Osteoblast (primary cell): ENCODE results near the gene ATP8B3. TPM values are rescaled to one million over a fixed set of nuclear protein-coding genes. Genes with fewer than 3 reads are reported as not detected.

ENCODE experiments used
- DNase-seq: peaks from one replicate; pipeline ENCODE4 v3.0.0; 2011; ENCODE audit warnings: low spot score, mixed read lengths; ENCODE audit not compliant: insufficient read length; ENCODE audit errors: missing footprints
- H2AFZ ChIP-seq: 2 replicates; pipeline ENCODE4 v1.6.0; 2011; ENCODE audit warnings: mild to moderate bottlenecking, low read length
- H3K27ac ChIP-seq: 2 replicates; pipeline ENCODE4 v1.5.1; 2011; ENCODE audit warnings: mild to moderate bottlenecking, low read depth, low read length, moderate library complexity
- H3K27me3 ChIP-seq: 2 replicates; pipeline ENCODE4 v1.6.0; 2012; ENCODE audit warnings: mild to moderate bottlenecking, control low read depth, inconsistent platforms, low read length, moderate library complexity; ENCODE audit not compliant: insufficient read depth
- H3K36me3 ChIP-seq: 2 replicates; pipeline ENCODE4 v1.5.1; 2011; ENCODE audit warnings: mild to moderate bottlenecking, low read length, control low read depth, moderate library complexity; ENCODE audit not compliant: insufficient read depth
- H3K4me1 ChIP-seq: 2 replicates; pipeline ENCODE4 v1.5.1; 2011; ENCODE audit warnings: mild to moderate bottlenecking, low read length, control low read depth, moderate library complexity; ENCODE audit not compliant: insufficient read depth
- H3K4me2 ChIP-seq: 2 replicates; pipeline ENCODE4 v1.6.0; 2011; ENCODE audit warnings: mild to moderate bottlenecking, low read length; ENCODE audit not compliant: insufficient read depth
- H3K4me3 ChIP-seq: fragments of 200-600 bp; sonication (generic); 3 replicates; pipeline ENCODE4 v1.5.1; 2012; ENCODE audit warnings: mild to moderate bottlenecking, low read length, inconsistent platforms; ENCODE audit not compliant: insufficient read depth
- H3K79me2 ChIP-seq: 2 replicates; pipeline ENCODE4 v1.6.0; 2012; ENCODE audit warnings: mild to moderate bottlenecking, low read length, control low read depth, inconsistent platforms; ENCODE audit not compliant: insufficient read depth
- H3K9me3 ChIP-seq: 2 replicates; pipeline ENCODE4 v1.5.1; 2011; ENCODE audit warnings: low read depth, low read length, control low read depth
- H4K20me1 ChIP-seq: 2 replicates; pipeline ENCODE4 v1.6.0; 2012; ENCODE audit warnings: mild to moderate bottlenecking, low read length, control low read depth; ENCODE audit not compliant: insufficient read depth
- total RNA-seq: library from RNA; depleted of rRNA; stranded (reverse); fragments of >200 nt; gene quantifications from 2 replicates; pipeline ENCODE4 v1.2.3, GENCODE V29; 2012
- TF ChIP-seq, protein P1 (sequence below): IDR thresholded peaks from 2 replicates; pipeline ENCODE4 v1.5.1; 2011; ENCODE audit warnings: mild to moderate bottlenecking, low read depth, low read length, moderate library complexity; ENCODE audit errors: extremely low read depth

Gene ATP8B3
- total RNA-seq, 1 donor = 0.72 TPM

DNA sequence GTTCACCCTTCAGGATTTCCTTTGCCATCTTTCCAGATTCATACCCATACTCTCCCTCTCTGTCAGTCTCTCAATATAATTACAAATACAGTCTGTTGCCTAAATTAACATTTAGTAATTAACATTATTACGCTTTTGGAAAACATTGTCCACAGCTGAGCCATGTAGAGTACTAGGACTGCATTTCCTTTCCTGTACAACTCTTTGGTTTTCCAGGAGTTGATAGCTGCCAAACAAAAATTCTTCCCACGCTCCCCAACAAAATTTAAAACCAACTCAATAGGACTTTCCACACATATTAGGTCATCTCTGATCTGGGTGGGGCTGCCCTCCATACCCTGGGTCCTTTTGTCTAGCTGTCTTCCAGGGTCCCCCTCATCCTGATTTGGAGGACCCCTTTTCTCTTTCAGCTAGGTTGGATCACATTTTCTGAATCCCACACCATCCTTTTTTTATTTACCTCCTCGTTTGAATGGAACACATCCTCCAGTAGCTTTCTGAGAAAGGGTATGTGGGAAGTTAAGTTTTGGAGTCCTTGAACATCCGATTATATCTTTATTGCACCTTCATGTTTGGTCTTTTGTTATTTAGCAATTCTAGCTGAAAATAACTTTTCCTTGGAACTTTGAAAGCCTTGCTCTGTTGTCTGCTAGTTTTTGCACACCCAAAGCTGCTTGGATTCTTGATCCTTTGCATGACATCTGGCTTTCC, 41.1 kb downstream of the ATP8B3 start:
- Histone ChIP-seq H3K4me2 (no peak overlapping the region), H2AFZ (no peak overlapping the region), H3K36me3 (no peaks in the 10 kb centered on the region), H3K4me1 (no peaks in the 10 kb centered on the region), H4K20me1 (no peaks in the 10 kb centered on the region), H3K27me3 (peaks cover 59% of the 10 kb centered on the region), H3K27ac (no peak overlapping the region), H3K9me3 (no peaks in the 10 kb centered on the region), H3K79me2 (no peaks in the 10 kb centered on the region), H3K4me3 (no peak overlapping the region)
- TF ChIP-seq, protein P1, sequence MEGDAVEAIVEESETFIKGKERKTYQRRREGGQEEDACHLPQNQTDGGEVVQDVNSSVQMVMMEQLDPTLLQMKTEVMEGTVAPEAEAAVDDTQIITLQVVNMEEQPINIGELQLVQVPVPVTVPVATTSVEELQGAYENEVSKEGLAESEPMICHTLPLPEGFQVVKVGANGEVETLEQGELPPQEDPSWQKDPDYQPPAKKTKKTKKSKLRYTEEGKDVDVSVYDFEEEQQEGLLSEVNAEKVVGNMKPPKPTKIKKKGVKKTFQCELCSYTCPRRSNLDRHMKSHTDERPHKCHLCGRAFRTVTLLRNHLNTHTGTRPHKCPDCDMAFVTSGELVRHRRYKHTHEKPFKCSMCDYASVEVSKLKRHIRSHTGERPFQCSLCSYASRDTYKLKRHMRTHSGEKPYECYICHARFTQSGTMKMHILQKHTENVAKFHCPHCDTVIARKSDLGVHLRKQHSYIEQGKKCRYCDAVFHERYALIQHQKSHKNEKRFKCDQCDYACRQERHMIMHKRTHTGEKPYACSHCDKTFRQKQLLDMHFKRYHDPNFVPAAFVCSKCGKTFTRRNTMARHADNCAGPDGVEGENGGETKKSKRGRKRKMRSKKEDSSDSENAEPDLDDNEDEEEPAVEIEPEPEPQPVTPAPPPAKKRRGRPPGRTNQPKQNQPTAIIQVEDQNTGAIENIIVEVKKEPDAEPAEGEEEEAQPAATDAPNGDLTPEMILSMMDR = no peak
- no peak for DNase-seq

DNA sequence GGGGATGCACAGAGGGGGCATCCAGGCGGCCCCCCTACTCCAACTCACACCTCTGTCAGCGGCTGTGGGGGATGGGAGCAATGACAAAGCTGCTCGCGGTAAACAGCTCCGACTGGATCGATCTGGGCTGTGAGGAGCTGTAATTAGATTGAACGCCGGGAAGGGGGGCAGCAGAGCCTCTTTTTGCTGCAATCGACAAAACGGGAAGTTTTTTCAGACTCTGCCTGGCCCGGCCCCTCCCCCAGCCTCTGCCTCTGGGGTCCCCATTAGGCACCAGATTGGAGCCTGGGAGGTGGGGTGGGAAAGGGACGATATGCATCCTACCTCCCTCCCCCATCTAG, 42.5 kb downstream of the ATP8B3 start:
- Histone ChIP-seq H2AFZ (no peak overlapping the region), H4K20me1 (no peaks in the 10 kb centered on the region)
- TF ChIP-seq, protein P1 = no peak

DNA sequence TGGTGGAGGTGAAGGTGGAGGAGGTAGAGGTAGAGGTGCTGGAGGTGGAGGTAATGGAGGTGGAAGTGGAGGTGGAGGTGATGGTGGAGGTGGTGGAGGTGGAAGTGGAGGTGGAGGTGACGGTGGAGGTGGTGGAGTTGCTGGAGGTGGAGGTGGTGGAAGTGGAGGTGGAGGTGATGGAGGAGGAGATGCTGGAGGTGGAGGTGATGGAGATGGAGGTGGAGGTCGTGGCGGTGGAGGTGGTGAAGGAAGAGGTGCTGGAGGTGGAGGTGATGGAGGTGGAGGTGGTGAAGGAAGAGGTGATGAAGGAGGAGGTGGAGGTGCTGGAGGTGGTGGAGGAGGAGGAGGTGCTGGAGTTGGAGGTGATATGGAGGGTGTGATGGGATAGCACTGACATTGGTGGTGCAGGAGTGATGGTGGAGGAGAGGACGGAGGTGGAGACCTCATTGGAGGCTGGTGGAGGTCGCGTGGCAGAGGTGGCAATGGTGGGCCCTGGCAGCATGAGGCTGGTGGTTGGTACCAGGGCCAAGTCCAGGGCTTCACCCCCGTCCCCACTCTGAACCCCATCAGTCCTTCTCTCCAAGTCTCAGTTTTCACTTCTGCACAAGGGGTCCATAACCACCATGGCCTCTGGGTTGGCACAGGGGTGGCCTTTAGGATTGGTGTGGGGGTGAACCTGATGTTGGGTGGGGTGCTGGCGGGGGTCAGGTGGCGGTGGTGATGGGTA, 43.0 kb downstream of the ATP8B3 start:
- H3K36me3 ChIP-seq = no peaks in the 10 kb centered on the region
- TF ChIP-seq, protein P1 = no peak

More for the DNA sequence above, 42.5 kb downstream of the ATP8B3 start:
- no peaks in the 10 kb centered on the region for H3K36me3 ChIP-seq
- no peaks in the 10 kb centered on the region for H3K4me1 ChIP-seq
- no peaks in the 10 kb centered on the region for H3K79me2 ChIP-seq
- no peaks in the 10 kb centered on the region for H3K9me3 ChIP-seq
- no peak overlapping the region for H3K4me3 ChIP-seq
- H3K4me2 ChIP-seq = no peak overlapping the region
- DNase-seq = no peak
- H3K27me3 ChIP-seq = peaks cover 59% of the 10 kb centered on the region
- H3K27ac ChIP-seq = no peak overlapping the region

DNA sequence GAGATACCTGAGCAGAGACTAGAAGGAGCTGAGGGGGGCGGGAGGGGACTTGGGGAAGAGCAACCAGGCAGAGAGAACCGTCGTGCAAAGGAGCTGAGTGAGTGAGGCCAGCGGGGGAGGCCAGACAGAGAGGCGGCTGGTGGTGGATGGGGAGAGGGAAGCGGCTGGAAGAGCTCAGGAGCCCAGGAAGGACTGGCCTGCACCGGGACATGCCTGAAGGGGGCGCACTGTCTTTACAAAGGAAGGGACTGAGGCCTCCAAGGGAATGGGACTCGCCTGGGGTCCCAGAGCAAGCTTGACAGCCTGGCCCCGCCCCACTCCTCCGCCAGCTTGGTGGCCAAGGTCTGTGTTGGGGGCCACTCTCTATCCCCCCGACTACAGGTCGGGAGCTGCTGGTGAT, 43.8 kb downstream of the ATP8B3 start:
- H3K79me2 ChIP-seq = no peaks in the 10 kb centered on the region
- H3K4me2 ChIP-seq = no peak overlapping the region
- no peak overlapping the region for H3K27ac ChIP-seq
- H3K4me1 ChIP-seq = no peaks in the 10 kb centered on the region
- DNase-seq = no peak
- TF ChIP-seq, protein P1 = peak; percentile 36
- H3K36me3 ChIP-seq = no peaks in the 10 kb centered on the region
- no peak overlapping the region for H2AFZ ChIP-seq
- no peaks in the 10 kb centered on the region for H4K20me1 ChIP-seq
- no peak overlapping the region for H3K4me3 ChIP-seq
- peaks cover 60% of the 10 kb centered on the region for H3K27me3 ChIP-seq
- H3K9me3 ChIP-seq = no peaks in the 10 kb centered on the region

More for the DNA sequence above, 43.0 kb downstream of the ATP8B3 start:
- H3K27me3 ChIP-seq = peaks cover 59% of the 10 kb centered on the region
- no peak overlapping the region for H3K4me3 ChIP-seq
- no peaks in the 10 kb centered on the region for H3K9me3 ChIP-seq
- no peaks in the 10 kb centered on the region for H3K4me1 ChIP-seq
- DNase-seq = no peak
- H2AFZ ChIP-seq = no peak overlapping the region
- H3K4me2 ChIP-seq = no peak overlapping the region
- no peaks in the 10 kb centered on the region for H3K79me2 ChIP-seq
- H4K20me1 ChIP-seq = no peaks in the 10 kb centered on the region
- no peak overlapping the region for H3K27ac ChIP-seq
